Measurements from ENCODE around the gene TFIP11.

TFIP11 gene

DNA sequence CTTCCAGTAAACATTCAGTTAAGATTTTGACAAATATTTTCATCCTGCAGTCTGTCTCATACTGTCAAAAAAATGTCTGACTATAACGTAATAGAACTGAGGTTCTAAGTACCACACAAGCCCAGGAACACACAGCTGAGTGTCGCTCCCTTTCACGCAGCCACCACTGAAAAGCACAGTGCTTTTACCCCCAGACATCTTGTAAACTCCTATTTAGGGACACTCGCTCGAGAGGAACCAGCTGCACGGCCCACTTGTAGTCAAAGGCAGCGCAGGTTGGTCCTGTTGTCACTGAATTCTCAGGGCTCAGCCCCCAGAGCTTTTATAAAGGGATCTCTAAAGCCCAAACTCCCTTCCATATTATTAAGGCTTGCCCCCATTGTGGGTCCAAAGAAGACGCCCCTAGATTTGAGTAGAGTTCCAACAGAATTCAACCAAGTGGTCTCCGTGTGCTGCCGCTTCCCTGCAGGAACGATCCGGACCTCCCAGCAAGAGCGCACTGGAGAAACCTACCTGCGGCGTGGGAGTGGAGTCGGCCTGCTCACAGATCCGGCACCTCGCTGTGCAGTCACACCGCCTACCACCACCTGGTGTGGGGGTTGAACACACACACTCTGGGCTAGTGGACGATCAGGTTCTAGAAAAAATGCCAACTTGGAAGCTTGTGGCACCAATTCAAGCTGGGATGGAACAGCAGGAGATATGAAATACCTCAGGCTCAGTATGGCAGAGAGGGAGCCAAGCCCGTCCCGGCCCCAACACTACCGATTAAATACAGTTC, 59.8 kb downstream of the TFIP11 start:
- no peak for DNase-seq (ENCODE audit: low read depth)
- H3K4me3 ChIP-seq (ENCODE audit: low read depth, low read length) = no peak overlapping the region
- in situ Hi-C loops (cut with HindIII; ENCODE audit: low sequenced_read_pairs) = no loop called here
- TF ChIP-seq, protein P1, sequence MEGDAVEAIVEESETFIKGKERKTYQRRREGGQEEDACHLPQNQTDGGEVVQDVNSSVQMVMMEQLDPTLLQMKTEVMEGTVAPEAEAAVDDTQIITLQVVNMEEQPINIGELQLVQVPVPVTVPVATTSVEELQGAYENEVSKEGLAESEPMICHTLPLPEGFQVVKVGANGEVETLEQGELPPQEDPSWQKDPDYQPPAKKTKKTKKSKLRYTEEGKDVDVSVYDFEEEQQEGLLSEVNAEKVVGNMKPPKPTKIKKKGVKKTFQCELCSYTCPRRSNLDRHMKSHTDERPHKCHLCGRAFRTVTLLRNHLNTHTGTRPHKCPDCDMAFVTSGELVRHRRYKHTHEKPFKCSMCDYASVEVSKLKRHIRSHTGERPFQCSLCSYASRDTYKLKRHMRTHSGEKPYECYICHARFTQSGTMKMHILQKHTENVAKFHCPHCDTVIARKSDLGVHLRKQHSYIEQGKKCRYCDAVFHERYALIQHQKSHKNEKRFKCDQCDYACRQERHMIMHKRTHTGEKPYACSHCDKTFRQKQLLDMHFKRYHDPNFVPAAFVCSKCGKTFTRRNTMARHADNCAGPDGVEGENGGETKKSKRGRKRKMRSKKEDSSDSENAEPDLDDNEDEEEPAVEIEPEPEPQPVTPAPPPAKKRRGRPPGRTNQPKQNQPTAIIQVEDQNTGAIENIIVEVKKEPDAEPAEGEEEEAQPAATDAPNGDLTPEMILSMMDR (IDR thresholded peaks at IDR 0.05; ENCODE audit: low read depth, low read length, missing control alignments) = no peak

DNA sequence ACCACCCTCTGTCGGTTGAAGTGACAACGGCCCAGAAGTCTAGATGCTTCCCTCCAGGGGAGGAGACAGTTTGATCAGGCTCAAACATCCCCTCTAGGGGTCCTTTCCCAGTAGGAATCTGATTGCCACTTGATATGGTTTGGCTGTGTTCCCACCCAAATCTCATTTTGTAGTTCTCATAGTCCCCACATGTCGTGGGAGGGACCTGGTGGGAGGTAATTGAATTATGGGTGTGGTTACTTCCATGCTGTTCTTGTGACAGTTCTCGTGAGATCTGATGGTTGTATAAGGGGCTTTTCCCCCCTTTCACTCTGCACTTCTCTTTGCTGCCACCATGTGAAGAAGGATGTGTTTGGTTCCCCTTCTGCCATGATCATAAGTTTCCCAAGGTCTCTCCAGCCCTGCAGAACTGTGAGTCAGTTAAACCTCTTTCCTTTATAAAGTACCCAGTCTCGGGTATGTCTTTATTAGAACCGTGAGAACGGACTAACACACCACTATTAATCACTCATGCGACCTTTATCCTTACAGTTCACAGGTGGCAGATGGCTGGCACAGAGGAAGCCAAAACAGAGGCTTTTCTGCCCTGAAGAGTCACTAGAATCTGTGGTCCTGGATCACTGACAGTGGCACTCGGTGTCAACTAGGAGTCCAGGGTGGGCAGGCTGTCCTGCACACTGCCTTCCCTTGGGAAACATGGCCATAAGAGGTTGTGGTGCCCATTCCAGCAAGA, 61.7 kb downstream of the TFIP11 start:
- in situ Hi-C loops (cut with HindIII; ENCODE audit: low sequenced_read_pairs) = no loop called here
- no peak for DNase-seq (ENCODE audit: low read depth)
- H3K4me3 ChIP-seq (ENCODE audit: low read depth, low read length) = no peak overlapping the region
- TF ChIP-seq, protein P1 (IDR thresholded peaks at IDR 0.05; ENCODE audit: low read depth, low read length, missing control alignments) = no peak

DNA sequence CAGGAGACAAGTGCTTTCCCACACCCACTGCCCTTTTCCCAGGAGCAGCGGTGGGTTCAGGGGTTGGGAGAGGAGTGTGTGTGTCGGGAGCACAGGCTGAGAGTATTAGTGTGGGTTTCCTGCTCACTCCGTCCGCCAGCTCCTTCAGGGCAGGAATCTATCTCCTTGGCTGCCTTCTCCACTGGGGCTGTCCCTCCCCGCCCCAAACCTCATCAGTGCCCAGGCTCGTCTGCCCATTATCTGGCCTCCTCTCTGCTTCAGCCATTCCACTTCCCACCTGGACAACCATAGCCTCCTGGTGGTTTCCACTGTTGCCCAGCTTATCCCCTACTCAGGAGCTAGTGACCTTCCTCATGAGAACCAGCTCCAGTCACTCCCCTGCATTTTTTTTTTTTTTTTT, 63.3 kb downstream of the TFIP11 start:
- no peak for DNase-seq (ENCODE audit: low read depth)
- TF ChIP-seq, protein P1 (IDR thresholded peaks at IDR 0.05; ENCODE audit: low read depth, low read length, missing control alignments) = no peak
- in situ Hi-C loops (cut with HindIII; ENCODE audit: low sequenced_read_pairs) = no loop called here

DNA sequence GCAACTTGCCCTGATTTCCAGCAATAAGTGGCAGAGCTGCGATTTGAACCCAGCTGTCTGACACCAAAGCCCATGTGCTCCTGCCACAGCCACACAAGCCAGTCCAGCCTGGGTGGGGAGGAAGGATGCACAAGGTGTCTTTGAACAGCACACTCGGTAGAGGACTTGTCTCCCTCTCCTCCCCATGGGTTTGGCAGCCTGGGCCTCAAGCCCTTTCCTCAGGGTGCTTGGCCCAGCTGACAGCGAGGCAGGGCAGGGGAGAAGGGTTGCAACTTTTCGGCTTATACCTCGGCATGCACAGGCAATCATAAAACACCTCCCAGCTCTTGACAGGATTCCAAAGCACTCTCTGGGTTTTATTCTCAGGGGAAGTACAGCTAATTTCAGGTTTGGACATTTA, 63.9 kb downstream of the TFIP11 start:
- no peak overlapping the region for H3K4me3 ChIP-seq (ENCODE audit: low read depth, low read length)
- TF ChIP-seq, protein P1 (IDR thresholded peaks at IDR 0.05; ENCODE audit: low read depth, low read length, missing control alignments) = no peak
- DNase-seq (ENCODE audit: low read depth) = no peak
- in situ Hi-C loops (cut with HindIII; ENCODE audit: low sequenced_read_pairs) = no loop called here

More for the DNA sequence above, 63.3 kb downstream of the TFIP11 start:
- no peak overlapping the region for H3K4me3 ChIP-seq (ENCODE audit: low read depth, low read length)

DNA sequence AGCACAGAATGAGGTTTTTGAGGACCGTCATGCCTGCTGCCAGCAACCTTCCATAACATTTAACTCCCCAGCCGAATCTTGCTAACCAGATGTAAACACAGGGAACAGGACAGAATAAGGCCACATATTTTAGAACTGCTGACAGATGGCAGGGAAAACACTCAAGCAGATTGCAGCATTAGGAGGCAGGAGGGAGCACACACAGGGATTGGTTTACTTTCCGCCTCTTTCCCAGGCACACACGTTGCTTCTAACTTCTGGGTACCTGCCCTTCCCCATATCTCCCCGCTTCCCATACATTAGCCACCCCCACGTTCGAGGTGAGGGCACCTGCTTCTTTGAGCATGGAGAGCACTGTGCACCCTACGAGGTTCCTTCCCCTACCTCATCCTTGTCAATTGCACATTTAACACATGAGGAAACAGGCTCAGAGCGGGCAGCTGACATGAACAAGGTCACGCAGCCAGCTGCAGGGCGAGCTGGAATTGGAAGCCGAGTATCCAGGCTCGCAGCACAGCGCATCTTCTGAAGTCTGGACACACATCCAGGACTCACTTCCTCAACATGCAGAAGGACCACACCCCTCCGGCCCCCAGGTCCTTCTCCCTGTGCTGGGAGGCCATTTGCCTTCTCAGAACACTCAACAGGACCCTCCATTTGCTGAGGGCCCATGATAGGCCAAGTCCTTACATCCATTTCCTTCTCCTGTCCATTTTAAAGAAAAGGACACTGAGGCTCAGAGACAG, 64.5 kb downstream of the TFIP11 start:
- H3K4me3 ChIP-seq (ENCODE audit: low read depth, low read length) = no peak overlapping the region
- DNase-seq (ENCODE audit: low read depth) = no peak
- TF ChIP-seq, protein P1 (IDR thresholded peaks at IDR 0.05; ENCODE audit: low read depth, low read length, missing control alignments) = no peak
- in situ Hi-C loops (cut with HindIII; ENCODE audit: low sequenced_read_pairs) = no loop called here

DNA sequence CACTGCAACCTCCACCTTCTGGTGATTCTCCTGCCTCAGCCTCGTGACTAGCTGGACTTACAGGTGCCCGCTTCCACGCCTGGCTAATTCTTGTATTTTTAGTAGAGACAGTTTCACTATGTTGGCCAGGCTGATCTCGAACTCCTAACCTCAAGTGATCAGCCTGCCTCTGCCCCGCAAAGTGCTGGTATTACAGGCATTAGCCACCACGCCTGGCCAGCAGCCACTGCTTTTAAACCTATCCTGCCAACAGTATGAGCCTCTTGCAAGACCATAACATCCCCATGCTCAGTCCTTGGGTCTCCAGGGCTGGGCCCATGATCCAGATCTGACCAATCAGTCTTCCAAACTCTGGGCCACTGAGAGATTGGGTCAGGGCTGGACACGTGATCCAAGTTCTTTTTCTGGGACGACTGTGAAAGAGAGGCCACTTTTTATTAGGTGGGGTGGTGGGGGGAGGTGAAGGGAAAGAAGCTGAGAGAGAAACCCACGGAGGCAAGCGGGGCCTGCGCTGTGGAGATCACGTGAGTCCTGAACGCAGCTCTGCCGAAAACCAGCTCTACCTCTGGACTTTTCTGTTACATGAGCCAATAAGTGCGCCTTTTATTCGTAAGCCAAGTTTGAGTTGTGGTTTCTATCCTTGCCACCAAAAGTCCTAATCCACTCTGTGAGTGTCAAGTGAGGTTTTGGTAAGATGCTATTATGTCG, 65.3 kb downstream of the TFIP11 start:
- no peak for DNase-seq (ENCODE audit: low read depth)

More for the DNA sequence above, 65.3 kb downstream of the TFIP11 start:
- no peak overlapping the region for H3K4me3 ChIP-seq (ENCODE audit: low read depth, low read length)
- TF ChIP-seq, protein P1 (IDR thresholded peaks at IDR 0.05; ENCODE audit: low read depth, low read length, missing control alignments) = no peak
- in situ Hi-C loops (cut with HindIII; ENCODE audit: low sequenced_read_pairs) = no loop called here

All from astrocyte of the cerebellum (primary cell).